ENCODE measurements around the gene ATL3.

GRCh38 chr11:63680834-63681320 lies 9.7 kb upstream of the ATL3 start:
- TF ChIP-seq CTCF (conservative IDR thresholded peaks at IDR 0.05 in 1 of 2, IDR thresholded peaks at IDR 0.05 in 1 of 2; ENCODE audit: extremely low read depth in 1 of 2, insufficient read depth in 1 of 2, low read depth in 1 of 2, low read length in 2 of 2) (no peak), EZH2 (IDR thresholded peaks at IDR 0.05; ENCODE audit: borderline replicate concordance, low read length) (no peak)
